Measurements from ENCODE around the gene UBL7. TPM values are rescaled to one million over a fixed set of nuclear protein-coding genes. Genes with fewer than 3 reads are reported as not detected.
A peak's percentile ranks its signal among the peaks of the same experiment; 100 is the strongest.

Gene UBL7
- total RNA-seq, 1 donor from 2014 or later = 50.1 TPM

DNA sequence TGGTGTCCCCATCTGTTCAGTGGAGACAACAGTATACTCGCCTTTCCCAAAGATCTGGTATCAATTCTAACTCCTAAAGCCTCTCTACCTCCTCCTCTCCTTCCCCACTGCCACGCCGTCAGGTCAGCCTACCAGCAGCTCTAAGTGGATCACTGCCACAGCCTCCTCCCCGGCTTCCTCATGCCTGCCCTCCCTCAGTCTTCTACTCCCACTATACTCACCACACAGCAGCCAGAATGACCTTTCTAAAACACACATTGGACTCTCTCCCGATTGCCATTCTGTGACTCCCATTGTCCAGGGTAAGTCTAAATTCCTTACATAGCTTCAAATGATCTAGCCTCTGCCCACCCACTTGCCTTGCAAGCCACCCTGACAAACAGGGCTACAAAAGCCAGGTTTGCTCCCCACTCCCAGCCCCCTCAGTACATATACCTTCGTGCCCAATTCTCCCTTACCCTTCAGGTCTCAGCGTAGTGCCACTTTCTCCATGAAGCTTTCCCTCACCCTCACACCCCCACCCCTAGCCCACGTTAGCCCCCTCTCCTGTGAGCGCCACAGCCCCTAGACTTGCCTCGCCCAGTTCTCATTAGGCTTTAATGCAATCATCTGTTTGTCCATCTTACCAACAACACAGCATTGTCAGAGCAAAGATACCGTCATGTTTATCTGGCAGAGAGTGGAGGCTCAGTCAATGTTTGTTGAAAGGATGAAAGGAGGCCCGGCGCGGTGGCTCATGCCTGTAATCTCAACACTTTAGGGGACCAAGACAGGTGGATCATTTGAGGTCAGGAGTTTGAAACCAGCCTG is 17.7 kb downstream of the UBL7 start:
- no peak for DNase-seq (ENCODE audit: low read depth, low spot score)
- no peaks in the 10 kb centered on the region for H3K9me3 Mint-ChIP-seq
- H3K27me3 Mint-ChIP-seq (ENCODE audit: low read depth) = no peaks in the 10 kb centered on the region
- H3K27ac Mint-ChIP-seq (ENCODE audit: unreplicated experiment) = no peak overlapping the region
- peaks cover 5% of the 10 kb centered on the region for H3K36me3 Mint-ChIP-seq (ENCODE audit: low read depth)
- TF ChIP-seq, protein P1, sequence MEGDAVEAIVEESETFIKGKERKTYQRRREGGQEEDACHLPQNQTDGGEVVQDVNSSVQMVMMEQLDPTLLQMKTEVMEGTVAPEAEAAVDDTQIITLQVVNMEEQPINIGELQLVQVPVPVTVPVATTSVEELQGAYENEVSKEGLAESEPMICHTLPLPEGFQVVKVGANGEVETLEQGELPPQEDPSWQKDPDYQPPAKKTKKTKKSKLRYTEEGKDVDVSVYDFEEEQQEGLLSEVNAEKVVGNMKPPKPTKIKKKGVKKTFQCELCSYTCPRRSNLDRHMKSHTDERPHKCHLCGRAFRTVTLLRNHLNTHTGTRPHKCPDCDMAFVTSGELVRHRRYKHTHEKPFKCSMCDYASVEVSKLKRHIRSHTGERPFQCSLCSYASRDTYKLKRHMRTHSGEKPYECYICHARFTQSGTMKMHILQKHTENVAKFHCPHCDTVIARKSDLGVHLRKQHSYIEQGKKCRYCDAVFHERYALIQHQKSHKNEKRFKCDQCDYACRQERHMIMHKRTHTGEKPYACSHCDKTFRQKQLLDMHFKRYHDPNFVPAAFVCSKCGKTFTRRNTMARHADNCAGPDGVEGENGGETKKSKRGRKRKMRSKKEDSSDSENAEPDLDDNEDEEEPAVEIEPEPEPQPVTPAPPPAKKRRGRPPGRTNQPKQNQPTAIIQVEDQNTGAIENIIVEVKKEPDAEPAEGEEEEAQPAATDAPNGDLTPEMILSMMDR (conservative IDR thresholded peaks at IDR 0.05) = no peak
- H3K4me1 Mint-ChIP-seq = peaks cover 19% of the 10 kb centered on the region
- H3K4me3 Mint-ChIP-seq = peak overlapping the region; percentile 6

DNA sequence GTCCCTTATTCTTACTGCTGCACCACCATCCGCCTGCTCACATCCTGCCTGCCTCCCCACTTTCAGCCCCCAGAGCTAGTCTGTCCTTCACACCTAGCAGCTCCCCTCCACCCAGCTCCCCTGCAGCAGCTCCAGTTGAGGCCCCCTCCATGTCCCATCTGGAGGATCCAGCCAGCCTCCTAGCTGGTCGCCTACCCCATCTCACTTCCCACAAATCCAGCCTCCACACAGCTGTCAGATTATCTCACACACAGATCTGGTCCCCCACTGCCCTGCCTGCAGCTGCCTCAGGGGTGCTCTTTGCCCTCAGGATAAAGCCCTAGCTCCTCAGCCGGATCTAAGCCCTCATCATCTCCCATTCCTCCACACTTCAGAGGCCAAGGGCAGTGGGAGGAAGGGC is 18.4 kb downstream of the UBL7 start:
- Mint-ChIP-seq H3K4me3 (no peak overlapping the region), H3K4me1 (peaks cover 19% of the 10 kb centered on the region), H3K9me3 (no peaks in the 10 kb centered on the region), H3K27me3 (ENCODE audit: low read depth) (no peaks in the 10 kb centered on the region), H3K36me3 (ENCODE audit: low read depth) (no peaks in the 10 kb centered on the region), H3K27ac (ENCODE audit: unreplicated experiment) (no peak overlapping the region)
- DNase-seq (ENCODE audit: low read depth, low spot score) = no peak
- TF ChIP-seq, protein P1 (conservative IDR thresholded peaks at IDR 0.05) = no peak

DNA sequence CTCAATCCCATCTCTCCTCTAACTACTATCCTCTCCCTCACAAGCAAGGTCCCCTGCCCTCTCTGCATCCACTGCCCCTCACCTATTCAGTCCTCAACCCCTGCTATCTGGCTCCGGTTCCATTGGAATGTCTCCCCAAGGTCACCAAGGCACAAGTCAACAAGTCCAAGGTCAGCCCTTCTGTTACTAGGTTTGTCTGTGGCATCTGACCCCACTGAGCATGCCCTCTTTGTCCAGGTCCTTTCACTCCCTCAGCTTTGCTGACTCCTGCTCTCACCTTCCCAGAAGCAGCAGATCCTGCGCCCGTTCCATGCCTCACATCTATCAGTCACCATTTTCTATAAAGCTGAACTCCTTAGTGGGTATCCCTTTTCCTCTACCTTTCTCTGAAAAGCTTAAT is 18.9 kb downstream of the UBL7 start:
- no peak overlapping the region for H3K4me3 Mint-ChIP-seq
- H3K9me3 Mint-ChIP-seq = no peaks in the 10 kb centered on the region
- peaks cover 19% of the 10 kb centered on the region for H3K4me1 Mint-ChIP-seq
- H3K36me3 Mint-ChIP-seq (ENCODE audit: low read depth) = no peaks in the 10 kb centered on the region
- no peaks in the 10 kb centered on the region for H3K27me3 Mint-ChIP-seq (ENCODE audit: low read depth)
- H3K27ac Mint-ChIP-seq (ENCODE audit: unreplicated experiment) = peak overlapping the region; percentile 54
- no peak for DNase-seq (ENCODE audit: low read depth, low spot score)
- TF ChIP-seq, protein P1 (conservative IDR thresholded peaks at IDR 0.05) = no peak

DNA sequence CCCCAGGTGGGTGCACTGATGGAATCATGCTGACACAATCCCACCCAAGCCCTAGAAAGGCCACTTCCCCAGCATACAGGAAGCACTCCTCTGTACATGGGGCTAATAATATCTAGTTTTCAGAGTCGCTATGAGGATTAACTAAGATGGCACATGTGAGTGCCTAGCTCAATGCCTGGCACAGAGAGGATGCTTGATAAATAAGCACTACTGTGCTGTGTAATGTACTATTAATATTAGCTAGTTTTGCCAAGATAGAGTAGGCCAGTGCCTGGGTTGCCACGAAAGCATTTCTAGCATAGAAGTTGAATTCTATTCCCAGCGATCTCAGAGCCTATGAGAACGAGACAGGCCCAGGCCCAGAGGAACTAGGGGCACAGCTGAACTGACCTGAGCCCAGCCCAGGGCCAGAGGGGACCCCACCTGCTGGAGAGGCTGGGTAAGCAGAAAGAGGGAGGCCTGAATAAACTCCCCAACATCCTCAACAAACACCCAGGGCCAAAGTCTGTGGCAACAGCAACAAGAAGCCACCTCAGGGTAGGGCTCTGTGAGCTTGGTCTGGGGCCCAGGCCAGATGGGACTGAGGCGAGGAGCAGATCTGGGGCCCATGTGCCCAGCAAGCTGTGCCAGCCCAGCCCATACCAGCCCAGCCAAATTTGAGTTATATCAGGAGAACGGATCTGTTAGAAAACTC is 19.6 kb downstream of the UBL7 start:
- Mint-ChIP-seq H3K27me3 (ENCODE audit: low read depth) (no peaks in the 10 kb centered on the region), H3K36me3 (ENCODE audit: low read depth) (no peaks in the 10 kb centered on the region), H3K4me1 (peaks cover 19% of the 10 kb centered on the region), H3K9me3 (no peaks in the 10 kb centered on the region), H3K27ac (ENCODE audit: unreplicated experiment) (peak overlapping the region; percentile 53), H3K4me3 (no peak overlapping the region)
- TF ChIP-seq, protein P1 (conservative IDR thresholded peaks at IDR 0.05) = no peak
- no peak for DNase-seq (ENCODE audit: low read depth, low spot score)

DNA sequence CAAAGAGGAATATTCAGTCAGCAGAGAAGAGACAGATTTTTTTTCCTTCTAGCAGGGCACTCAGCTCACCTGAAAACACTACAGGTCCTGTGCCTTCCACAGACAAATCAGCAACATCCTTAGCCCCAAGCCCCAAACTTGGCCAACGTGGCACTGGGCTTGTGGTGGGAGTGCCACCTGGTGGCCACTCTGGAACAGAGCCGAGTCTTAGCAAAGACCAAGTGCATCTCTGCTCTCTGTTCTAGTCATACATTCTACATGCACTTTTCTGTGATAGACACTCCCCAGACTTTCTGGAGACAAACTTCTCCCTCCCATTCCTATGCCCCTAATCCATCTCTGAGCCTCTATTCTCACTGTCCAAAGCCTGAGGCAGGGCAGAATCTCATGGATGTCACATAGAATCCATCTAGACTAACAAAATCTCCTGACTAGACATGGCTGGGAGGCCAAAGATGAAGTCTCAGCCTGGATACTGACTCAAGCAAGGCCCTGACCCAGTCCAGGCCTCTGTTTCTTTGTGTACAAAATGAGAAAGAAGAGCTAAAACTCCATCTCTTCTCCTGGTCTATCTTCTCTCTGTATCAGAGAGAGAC is 22.1 kb downstream of the UBL7 start:
- H3K4me3 Mint-ChIP-seq = peak overlapping the region; percentile 52
- peaks cover 33% of the 10 kb centered on the region for H3K4me1 Mint-ChIP-seq
- peak; percentile 66 for DNase-seq (ENCODE audit: low read depth, low spot score)
- H3K27ac Mint-ChIP-seq (ENCODE audit: unreplicated experiment) = no peak overlapping the region
- no peaks in the 10 kb centered on the region for H3K36me3 Mint-ChIP-seq (ENCODE audit: low read depth)
- no peaks in the 10 kb centered on the region for H3K27me3 Mint-ChIP-seq (ENCODE audit: low read depth)
- TF ChIP-seq, protein P1 (conservative IDR thresholded peaks at IDR 0.05) = peak; percentile 97
- no peaks in the 10 kb centered on the region for H3K9me3 Mint-ChIP-seq
